ENCODE results near the gene ADCY10.

Gene ADCY10

GRCh38 chr1:167825419-167826079, 88.4 kb downstream of the ADCY10 start:
- no peaks in the 10 kb centered on the region for H3K27me3 ChIP-seq (ENCODE audit: control insufficient read depth in 1 of 2, insufficient read depth in 2 of 2, low read length in 2 of 2)
- H3K27ac ChIP-seq (ENCODE audit: low read length), result no peak overlapping the region
- H3K9ac ChIP-seq (ENCODE audit: low read length in 2 of 2), result no peak overlapping the region
- H3K4me3 ChIP-seq (ENCODE audit: low read length in 2 of 2), result no peak overlapping the region
- H3K9me3 ChIP-seq (ENCODE audit: control insufficient read depth in 2 of 2, low read length in 2 of 2), result no peaks in the 10 kb centered on the region
- no peaks in the 10 kb centered on the region for H3K4me1 ChIP-seq (ENCODE audit: control insufficient read depth, insufficient read depth, low read length)
- no peaks in the 10 kb centered on the region for H3K36me3 ChIP-seq (ENCODE audit: control insufficient read depth in 2 of 2, insufficient read depth in 2 of 2, low read length in 2 of 2)

- H3K4me1 ChIP-seq (ENCODE audit: control insufficient read depth, insufficient read depth, low read length), result peaks cover 3% of the 10 kb centered on the region
- no peaks in the 10 kb centered on the region for H3K27me3 ChIP-seq (ENCODE audit: control insufficient read depth in 1 of 2, insufficient read depth in 2 of 2, low read length in 2 of 2)
- H3K4me3 ChIP-seq (ENCODE audit: low read length in 2 of 2), result no peak overlapping the region
- no peaks in the 10 kb centered on the region for H3K36me3 ChIP-seq (ENCODE audit: control insufficient read depth in 2 of 2, insufficient read depth in 2 of 2, low read length in 2 of 2)
- H3K9me3 ChIP-seq (ENCODE audit: control insufficient read depth in 2 of 2, low read length in 2 of 2), result no peaks in the 10 kb centered on the region
- H3K27ac ChIP-seq (ENCODE audit: low read length), result no peak overlapping the region
- H3K9ac ChIP-seq (ENCODE audit: low read length in 2 of 2), result no peak overlapping the region
Observed at GRCh38 chr1:167824163-167824794, 89.7 kb downstream of the ADCY10 start.

GRCh38 chr1:167821969-167822685, 91.8 kb downstream of the ADCY10 start:
- Histone ChIP-seq H3K9me3 (ENCODE audit: control insufficient read depth in 2 of 2, low read length in 2 of 2) (no peaks in the 10 kb centered on the region), H3K4me1 (ENCODE audit: control insufficient read depth, insufficient read depth, low read length) (peaks cover 3% of the 10 kb centered on the region), H3K36me3 (ENCODE audit: control insufficient read depth in 2 of 2, insufficient read depth in 2 of 2, low read length in 2 of 2) (no peaks in the 10 kb centered on the region)

GRCh38 chr1:167821356-167821685, 92.6 kb downstream of the ADCY10 start:
- H3K27ac ChIP-seq (ENCODE audit: low read length), result no peak overlapping the region
- peaks cover 3% of the 10 kb centered on the region for H3K4me1 ChIP-seq (ENCODE audit: control insufficient read depth, insufficient read depth, low read length)
- H3K9ac ChIP-seq (ENCODE audit: low read length in 2 of 2), result no peak overlapping the region
- H3K9me3 ChIP-seq (ENCODE audit: control insufficient read depth in 2 of 2, low read length in 2 of 2), result no peaks in the 10 kb centered on the region
- no peaks in the 10 kb centered on the region for H3K36me3 ChIP-seq (ENCODE audit: control insufficient read depth in 2 of 2, insufficient read depth in 2 of 2, low read length in 2 of 2)
- H3K27me3 ChIP-seq (ENCODE audit: control insufficient read depth in 1 of 2, insufficient read depth in 2 of 2, low read length in 2 of 2), result no peaks in the 10 kb centered on the region
- H3K4me3 ChIP-seq (ENCODE audit: low read length in 2 of 2), result no peak overlapping the region

More at GRCh38 chr1:167821969-167822685, 91.8 kb downstream of the ADCY10 start:
- Histone ChIP-seq H3K4me3 (ENCODE audit: low read length in 2 of 2) (no peak overlapping the region), H3K27me3 (ENCODE audit: control insufficient read depth in 1 of 2, insufficient read depth in 2 of 2, low read length in 2 of 2) (no peaks in the 10 kb centered on the region), H3K27ac (ENCODE audit: low read length) (no peak overlapping the region), H3K9ac (ENCODE audit: low read length in 2 of 2) (no peak overlapping the region)

GRCh38 chr1:167820684-167821355, 93.1 kb downstream of the ADCY10 start:
- H3K27ac ChIP-seq (ENCODE audit: low read length), result peak overlapping the region; percentile 53
- H3K27me3 ChIP-seq (ENCODE audit: control insufficient read depth in 1 of 2, insufficient read depth in 2 of 2, low read length in 2 of 2), result no peaks in the 10 kb centered on the region
- peak overlapping the region in 1 of 2 donors; percentile 27 for H3K4me3 ChIP-seq (ENCODE audit: low read length in 2 of 2)
- H3K9ac ChIP-seq (ENCODE audit: low read length in 2 of 2), result no peak overlapping the region
- no peaks in the 10 kb centered on the region for H3K9me3 ChIP-seq (ENCODE audit: control insufficient read depth in 2 of 2, low read length in 2 of 2)
- H3K36me3 ChIP-seq (ENCODE audit: control insufficient read depth in 2 of 2, insufficient read depth in 2 of 2, low read length in 2 of 2), result no peaks in the 10 kb centered on the region
- H3K4me1 ChIP-seq (ENCODE audit: control insufficient read depth, insufficient read depth, low read length), result peaks cover 3% of the 10 kb centered on the region

GRCh38 chr1:167819849-167820683, 93.9 kb downstream of the ADCY10 start:
- Histone ChIP-seq H3K4me3 (ENCODE audit: low read length in 2 of 2) (peak overlapping the region; percentile 27 to 64), H3K36me3 (ENCODE audit: control insufficient read depth in 2 of 2, insufficient read depth in 2 of 2, low read length in 2 of 2) (no peaks in the 10 kb centered on the region), H3K27me3 (ENCODE audit: control insufficient read depth in 1 of 2, insufficient read depth in 2 of 2, low read length in 2 of 2) (no peaks in the 10 kb centered on the region), H3K9me3 (ENCODE audit: control insufficient read depth in 2 of 2, low read length in 2 of 2) (no peaks in the 10 kb centered on the region), H3K9ac (ENCODE audit: low read length in 2 of 2) (peak overlapping the region in 1 of 2 donors; percentile 44), H3K4me1 (ENCODE audit: control insufficient read depth, insufficient read depth, low read length) (peaks cover 3% of the 10 kb centered on the region), H3K27ac (ENCODE audit: low read length) (peak overlapping the region; percentile 53)

- Histone ChIP-seq H3K9ac (ENCODE audit: low read length in 2 of 2) (no peak overlapping the region), H3K4me1 (ENCODE audit: control insufficient read depth, insufficient read depth, low read length) (peaks cover 3% of the 10 kb centered on the region), H3K9me3 (ENCODE audit: control insufficient read depth in 2 of 2, low read length in 2 of 2) (no peaks in the 10 kb centered on the region), H3K27ac (ENCODE audit: low read length) (no peak overlapping the region), H3K36me3 (ENCODE audit: control insufficient read depth in 2 of 2, insufficient read depth in 2 of 2, low read length in 2 of 2) (no peaks in the 10 kb centered on the region), H3K27me3 (ENCODE audit: control insufficient read depth in 1 of 2, insufficient read depth in 2 of 2, low read length in 2 of 2) (no peaks in the 10 kb centered on the region), H3K4me3 (ENCODE audit: low read length in 2 of 2) (no peak overlapping the region)
Observed at GRCh38 chr1:167815650-167816049, 98.3 kb downstream of the ADCY10 start.

GRCh38 chr1:167812972-167813371, 101.0 kb downstream of the ADCY10 start:
- no peak overlapping the region for H3K27ac ChIP-seq (ENCODE audit: low read length)
- no peaks in the 10 kb centered on the region for H3K27me3 ChIP-seq (ENCODE audit: control insufficient read depth in 1 of 2, insufficient read depth in 2 of 2, low read length in 2 of 2)
- no peaks in the 10 kb centered on the region for H3K4me1 ChIP-seq (ENCODE audit: control insufficient read depth, insufficient read depth, low read length)
- H3K9me3 ChIP-seq (ENCODE audit: control insufficient read depth in 2 of 2, low read length in 2 of 2), result no peaks in the 10 kb centered on the region
- no peak overlapping the region for H3K4me3 ChIP-seq (ENCODE audit: low read length in 2 of 2)
- no peak overlapping the region for H3K9ac ChIP-seq (ENCODE audit: low read length in 2 of 2)
- no peaks in the 10 kb centered on the region for H3K36me3 ChIP-seq (ENCODE audit: control insufficient read depth in 2 of 2, insufficient read depth in 2 of 2, low read length in 2 of 2)

- Histone ChIP-seq H3K4me1 (ENCODE audit: control insufficient read depth, insufficient read depth, low read length) (no peaks in the 10 kb centered on the region), H3K9me3 (ENCODE audit: control insufficient read depth in 2 of 2, low read length in 2 of 2) (no peaks in the 10 kb centered on the region), H3K27me3 (ENCODE audit: control insufficient read depth in 1 of 2, insufficient read depth in 2 of 2, low read length in 2 of 2) (no peaks in the 10 kb centered on the region), H3K9ac (ENCODE audit: low read length in 2 of 2) (no peak overlapping the region), H3K4me3 (ENCODE audit: low read length in 2 of 2) (no peak overlapping the region), H3K27ac (ENCODE audit: low read length) (no peak overlapping the region), H3K36me3 (ENCODE audit: control insufficient read depth in 2 of 2, insufficient read depth in 2 of 2, low read length in 2 of 2) (no peaks in the 10 kb centered on the region)
Observed at GRCh38 chr1:167808690-167809089, 105.2 kb downstream of the ADCY10 start.

GRCh38 chr1:167808104-167808503, 105.8 kb downstream of the ADCY10 start:
- Histone ChIP-seq H3K36me3 (ENCODE audit: control insufficient read depth in 2 of 2, insufficient read depth in 2 of 2, low read length in 2 of 2) (no peaks in the 10 kb centered on the region), H3K9me3 (ENCODE audit: control insufficient read depth in 2 of 2, low read length in 2 of 2) (no peaks in the 10 kb centered on the region), H3K9ac (ENCODE audit: low read length in 2 of 2) (no peak overlapping the region), H3K4me3 (ENCODE audit: low read length in 2 of 2) (no peak overlapping the region), H3K27ac (ENCODE audit: low read length) (no peak overlapping the region), H3K27me3 (ENCODE audit: control insufficient read depth in 1 of 2, insufficient read depth in 2 of 2, low read length in 2 of 2) (no peaks in the 10 kb centered on the region), H3K4me1 (ENCODE audit: control insufficient read depth, insufficient read depth, low read length) (no peaks in the 10 kb centered on the region)

Measured in stomach smooth muscle (tissue), 2 donors.